GM12878 (cell line): ENCODE results near the gene ZNF335. TPM values are rescaled to one million over a fixed set of nuclear protein-coding genes. Genes with fewer than 3 reads are reported as not detected.

Source experiments
- ATAC-seq: fragments of 200-7000 bp; cut with Tn5 transposase; 3 replicates; pipeline ENCODE4 v1.9.1; 2020; ENCODE audit warnings: mild to moderate bottlenecking, moderate library complexity
- BruUV-seq: library from RNA; stranded (reverse); fragments of 400-500 nt; replicated peaks from 2 replicates; lab custom pipeline; 2021; lab: Mats Ljungman, UMichigan
- CTCF ChIA-PET: fragments of 300-600 bp; sonication (Branson Sonifier 250); formaldehyde crosslinking; extraction: SDS; loops from one replicate; lab custom pipeline; 2021; ENCODE audit warnings: inconsistent platforms; lab: Yijun Ruan, JAX
- POLR2A ChIA-PET: fragments of 350-600 bp; formaldehyde crosslinking; extraction: SDS; loops from one replicate; lab custom pipeline; 2021; ENCODE audit warnings: inconsistent platforms; lab: Charles Lee
- RAD21 ChIA-PET: fragments of 300-600 bp; sonication (Branson Sonifier 250); formaldehyde crosslinking; loops from one replicate; lab custom pipeline; 2023; ENCODE audit warnings: antibody characterized with exemption; ENCODE audit not compliant: unreplicated experiment; lab: Charles Lee
- SMC1A ChIA-PET: fragments of 300-600 bp; sonication (Branson Sonifier 250); formaldehyde crosslinking; loops from one replicate; lab custom pipeline; 2023; ENCODE audit not compliant: unreplicated experiment, uncharacterized antibody; lab: Charles Lee
- DNase-seq: peaks from one replicate; pipeline ENCODE4 v3.0.0-alpha.2; 2011; ENCODE audit warnings: low read depth, low spot score
- FAIRE-seq: peaks from 3 replicates; lab custom pipeline; 2011; peaks lifted over from hg19 to GRCh38; lab: Jason Lieb, UNC
- H2AFZ ChIP-seq: 2 replicates; pipeline ENCODE4 v1.6.0; 2011; ENCODE audit warnings: low read depth, low read length, control low read depth; ENCODE audit not compliant: control insufficient read depth
- H3K27ac ChIP-seq: 2 replicates; pipeline ENCODE4 v1.5.1; 2011; ENCODE audit warnings: control low read depth; ENCODE audit not compliant: control insufficient read depth, insufficient read depth
- H3K27me3 ChIP-seq, 2 experiments: replicated peaks in 1 of 2; 2 replicates each; pipeline versions ENCODE4 v1.6.0 to v1.6.1; 2011; ENCODE audit warnings: low read length in 1 of 2; ENCODE audit not compliant: control insufficient read depth in 2 of 2, insufficient read depth in 2 of 2
- H3K36me3 ChIP-seq, 2 experiments: 2 replicates each; pipeline ENCODE4 v1.5.1; 2011; ENCODE audit warnings: low read length in 1 of 2; ENCODE audit not compliant: control insufficient read depth in 2 of 2, insufficient read depth in 2 of 2
- H3K4me1 ChIP-seq: 2 replicates; pipeline ENCODE4 v1.6.1; 2011; ENCODE audit warnings: mild to moderate bottlenecking, low read length, moderate library complexity, mixed read lengths; ENCODE audit not compliant: control insufficient read depth, insufficient read depth
- H3K4me2 ChIP-seq: 2 replicates; pipeline ENCODE4 v1.6.0; 2011; ENCODE audit warnings: control low read depth; ENCODE audit not compliant: control insufficient read depth, insufficient read depth
- H3K4me3 ChIP-seq: fragments of 200-600 bp; sonication (generic); 2 replicates; pipeline ENCODE4 v1.5.1; 2016
- H3K79me2 ChIP-seq: 2 replicates; pipeline ENCODE4 v1.6.0; 2011; ENCODE audit warnings: low read length; ENCODE audit not compliant: control insufficient read depth, insufficient read depth
- H3K9ac ChIP-seq: 2 replicates; pipeline ENCODE4 v1.8.0; 2011; ENCODE audit warnings: low read length, control low read depth, mixed read lengths; ENCODE audit not compliant: control insufficient read depth, insufficient read depth
- H3K9me3 ChIP-seq: replicated peaks from 3 replicates; pipeline ENCODE4 v1.5.1; 2011; ENCODE audit warnings: mild to moderate bottlenecking, low read length; ENCODE audit not compliant: control insufficient read depth, insufficient read depth
- H4K20me1 ChIP-seq: 2 replicates; pipeline ENCODE4 v1.6.0; 2011; ENCODE audit not compliant: control insufficient read depth, insufficient read depth
- PML ChIP-seq: IDR thresholded peaks from 2 replicates; pipeline ENCODE4 v1.6.1; 2012; ENCODE audit warnings: low read length, inconsistent platforms
- POLR2A ChIP-seq: IDR thresholded peaks from 2 replicates; pipeline ENCODE4 v1.6.1; 2011; ENCODE audit warnings: low read depth, mild to moderate bottlenecking, low read length
- WGBS: methylation state at CpG from one replicate; pipeline ENCODE4 v1.1.6; 2016; ENCODE audit warnings: low lambda C conversion rate; ENCODE audit not compliant: insufficient replicate concordance, insufficient coverage; ENCODE audit errors: missing lambda C conversion rate; 5-methylcytosine and 5-hydroxymethylcytosine counted together
- in situ Hi-C: fragments of 300-500 bp; cut with MboI; formaldehyde crosslinking; loops from 9 replicates; pipeline ENCODE4 v1.14.3; 2018; ENCODE audit warnings: mixed read lengths
- intact Hi-C: fragments of 100-400 bp; cut with micrococcal nuclease; formaldehyde crosslinking; loops from one replicate; pipeline ENCODE4 v1.14.2; 2022; ENCODE audit not compliant: unreplicated experiment
- polyA plus RNA-seq, 11 experiments: library from polyadenylated mRNA; depleted of rRNA in 4 of 11; unstranded in 6 of 11; stranded (reverse) in 5 of 11; fragments of >200 nt; fragmentation: Nextera tagmentation in 4 of 11; fragmentation: Illumina TruSeq in 1 of 11; extraction: Ambion mirVana in 4 of 11; extraction: Trizol in 1 of 11; gene quantifications; 1 replicate in 1 of 11; 2 replicates in 10 of 11; pipeline versions ENCODE4 v1.2.1 to v1.2.3, GENCODE V29; 2011 to 2016; ENCODE audit warnings: inconsistent platforms in 2 of 11, missing spikeins in 2 of 11, low read depth in 1 of 11
- total RNA-seq, 4 experiments: library from RNA; depleted of rRNA in 3 of 4; stranded (reverse); fragments of >200 nt in 3 of 4; fragmentation: Illumina TruSeq in 1 of 4; extraction: Trizol in 1 of 4; gene quantifications; 2 replicates each; pipeline versions ENCODE4 v1.2.1 to v1.2.3, GENCODE V29; 2013 to 2021
- TF ChIP-seq, protein P1 (sequence below): fragments of 450-650 bp; IDR thresholded peaks from 2 replicates; pipeline ENCODE4 v1.6.1; 2016; ENCODE audit warnings: mild to moderate bottlenecking
- TF ChIP-seq, protein P2 (sequence below): IDR thresholded peaks from 2 replicates; pipeline ENCODE4 v1.6.1; 2011; ENCODE audit warnings: borderline replicate concordance, low read depth, mild to moderate bottlenecking, moderate library complexity, low read length; ENCODE audit not compliant: insufficient read depth, poor library complexity, severe bottlenecking

ZNF335 gene
- total and polyA plus RNA-seq, 10 of the 15 experiments (the other 5 are each of a cell fraction or from before 2014, with no cell fraction given): 0.74 to 30.1 (median 14.5) TPM

DNA sequence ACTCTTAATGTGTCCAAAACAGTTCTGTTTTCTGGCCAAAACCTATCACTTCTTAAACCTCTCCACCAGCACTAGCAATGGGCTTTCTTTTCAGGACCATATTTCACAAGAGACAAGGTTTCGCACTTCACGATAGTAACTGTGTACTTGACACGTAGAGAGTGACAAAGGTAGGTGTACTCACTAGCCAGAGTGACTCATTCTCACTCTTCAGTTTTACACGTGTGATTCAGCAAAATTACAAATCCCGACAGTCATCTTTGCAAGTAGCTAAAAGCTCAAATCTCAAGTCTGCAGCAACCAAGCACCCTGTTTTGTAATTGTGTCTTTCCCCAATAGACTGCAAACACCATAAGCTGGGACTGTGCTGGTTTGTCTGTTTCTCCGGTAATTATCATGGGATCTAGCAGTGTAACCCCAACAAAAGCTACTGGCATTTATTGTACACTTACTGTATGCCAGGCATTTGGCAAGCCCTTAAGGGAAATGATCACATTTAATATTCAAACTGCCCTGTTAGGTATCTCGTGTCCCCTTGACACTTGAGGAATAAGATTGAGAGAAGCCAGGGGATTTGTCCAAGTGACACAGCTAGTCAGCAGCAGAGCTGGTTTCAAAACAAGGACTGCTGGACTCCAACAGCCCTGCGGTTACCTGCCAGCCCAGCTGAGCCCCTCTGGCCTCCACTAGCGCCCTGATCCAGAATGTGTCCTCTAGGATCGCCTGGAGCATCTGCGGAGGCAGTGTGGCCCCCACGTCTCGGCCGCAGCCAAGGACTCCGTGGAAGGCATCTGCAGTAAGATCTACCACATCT lies 27.6 kb downstream of the ZNF335 start:
- Histone ChIP-seq H3K27me3 (no peaks in the 10 kb centered on the region), H4K20me1 (no peaks in the 10 kb centered on the region), H3K9me3 (no peaks in the 10 kb centered on the region), H3K27ac (no peak overlapping the region), H3K4me1 (peaks cover 3% of the 10 kb centered on the region; the same call in 1 of the 2 replicates), H3K79me2 (no peaks in the 10 kb centered on the region), H3K4me2 (no peak overlapping the region), H3K36me3 (peaks cover 27 to 49% of the 10 kb centered on the region in 2 experiments), H3K9ac (no peak overlapping the region), H2AFZ (no peak overlapping the region), H3K4me3 (no peak overlapping the region)
- ChIA-PET POLR2A (interaction anchor here (0.5 to 1.4 kb wide), 6 partner anchors 8 to 26 kb away, joined by 3 to 4 read pairs (median 3); no protein-coding TSS in a partner anchor), SMC1A (interaction anchor here (1.2 to 1.3 kb wide), 2 partner anchors 9 to 26 kb away, joined by 4 to 7 read pairs; no protein-coding TSS in a partner anchor), RAD21 (no interaction called here), CTCF (interaction anchor here (2.2 to 8.0 kb wide), 2 partner anchors 26 to 145 kb away, joined by 7 to 33 read pairs; no protein-coding TSS in a partner anchor)
- FAIRE-seq (no peak), ATAC-seq (no peak), DNase-seq (no peak)
- in situ Hi-C loops: no loop called here
- 86% methylated on average over 15 of the region's 15 CpGs for WGBS
- BruUV-seq: no TSS peak
- TF ChIP-seq, protein P1, sequence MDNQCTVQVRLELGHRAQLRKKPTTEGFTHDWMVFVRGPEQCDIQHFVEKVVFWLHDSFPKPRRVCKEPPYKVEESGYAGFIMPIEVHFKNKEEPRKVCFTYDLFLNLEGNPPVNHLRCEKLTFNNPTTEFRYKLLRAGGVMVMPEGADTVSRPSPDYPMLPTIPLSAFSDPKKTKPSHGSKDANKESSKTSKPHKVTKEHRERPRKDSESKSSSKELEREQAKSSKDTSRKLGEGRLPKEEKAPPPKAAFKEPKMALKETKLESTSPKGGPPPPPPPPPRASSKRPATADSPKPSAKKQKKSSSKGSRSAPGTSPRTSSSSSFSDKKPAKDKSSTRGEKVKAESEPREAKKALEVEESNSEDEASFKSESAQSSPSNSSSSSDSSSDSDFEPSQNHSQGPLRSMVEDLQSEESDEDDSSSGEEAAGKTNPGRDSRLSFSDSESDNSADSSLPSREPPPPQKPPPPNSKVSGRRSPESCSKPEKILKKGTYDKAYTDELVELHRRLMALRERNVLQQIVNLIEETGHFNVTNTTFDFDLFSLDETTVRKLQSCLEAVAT: no peak
- TF ChIP-seq POLR2A (peak; percentile 52), PML (no peak)
- TF ChIP-seq, protein P2, sequence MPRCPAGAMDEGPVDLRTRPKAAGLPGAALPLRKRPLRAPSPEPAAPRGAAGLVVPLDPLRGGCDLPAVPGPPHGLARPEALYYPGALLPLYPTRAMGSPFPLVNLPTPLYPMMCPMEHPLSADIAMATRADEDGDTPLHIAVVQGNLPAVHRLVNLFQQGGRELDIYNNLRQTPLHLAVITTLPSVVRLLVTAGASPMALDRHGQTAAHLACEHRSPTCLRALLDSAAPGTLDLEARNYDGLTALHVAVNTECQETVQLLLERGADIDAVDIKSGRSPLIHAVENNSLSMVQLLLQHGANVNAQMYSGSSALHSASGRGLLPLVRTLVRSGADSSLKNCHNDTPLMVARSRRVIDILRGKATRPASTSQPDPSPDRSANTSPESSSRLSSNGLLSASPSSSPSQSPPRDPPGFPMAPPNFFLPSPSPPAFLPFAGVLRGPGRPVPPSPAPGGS: peak; percentile 72
- intact Hi-C loops: no loop called here
